ENCODE measurements around the gene LAMC1. TPM values are rescaled to one million over a fixed set of nuclear protein-coding genes. Genes with fewer than 3 reads are reported as not detected.

LAMC1 gene
- total RNA-seq, 4 donors from 2014 or later: 288 to 318 (median 304) TPM

GRCh38 chr1:183139281-183139942, 116.2 kb downstream of the LAMC1 start:
- 53 to 56% methylated on average over 4 of the region's 4 CpGs for WGBS, 2 donors
- Histone ChIP-seq H3K9me3 (no peaks in the 10 kb centered on the region), H3K27ac (peak overlapping the region in 3 of 4 donors; percentile 47 to 83 (median 76)), H3K27me3 (no peaks in the 10 kb centered on the region), H3K4me1 (peaks cover 0 to 52% (median 5%) of the 10 kb centered on the region in 4 donors), H3K4me3 (no peak overlapping the region), H3K36me3 (peaks cover 0 to 75% (median 5%) of the 10 kb centered on the region in 3 donors)
- TF ChIP-seq POLR2A (IDR thresholded peaks at IDR 0.05) (no peak), EP300 (IDR thresholded peaks at IDR 0.05) (peak; percentile 21 to 47)
- DNase-seq (ENCODE audit: low spot score in 2 of 2): no peak

- no peak overlapping the region for H3K4me3 ChIP-seq
- peak overlapping the region in 2 of 4 donors; percentile 76 to 83 for H3K27ac ChIP-seq
- no peak for DNase-seq (ENCODE audit: low spot score in 2 of 2)
- no peaks in the 10 kb centered on the region for H3K27me3 ChIP-seq
- TF ChIP-seq EP300 (IDR thresholded peaks at IDR 0.05) (no peak), CTCF (IDR thresholded peaks at IDR 0.05) (no peak), POLR2A (IDR thresholded peaks at IDR 0.05) (no peak)
- H3K36me3 ChIP-seq: peaks cover 0 to 71% (median 0%) of the 10 kb centered on the region in 3 donors
- no peaks in the 10 kb centered on the region for H3K9me3 ChIP-seq
- H3K4me1 ChIP-seq: peaks cover 0 to 52% (median 5%) of the 10 kb centered on the region in 4 donors
Observed at GRCh38 chr1:183140633-183141032, 117.4 kb downstream of the LAMC1 start.

- H3K4me3 ChIP-seq: no peak overlapping the region
- H3K36me3 ChIP-seq: peaks cover 0 to 58% (median 0%) of the 10 kb centered on the region in 3 donors
- no peak for TF ChIP-seq POLR2A (IDR thresholded peaks at IDR 0.05)
- no peak for TF ChIP-seq EP300 (IDR thresholded peaks at IDR 0.05)
- no peak for TF ChIP-seq CTCF (IDR thresholded peaks at IDR 0.05)
- no peaks in the 10 kb centered on the region for H3K9me3 ChIP-seq
- peak overlapping the region in 2 of 4 donors; percentile 1 to 83 for H3K27ac ChIP-seq
- peaks cover 0 to 51% (median 5%) of the 10 kb centered on the region in 4 donors for H3K4me1 ChIP-seq
- DNase-seq (ENCODE audit: low spot score in 2 of 2): no peak
- H3K27me3 ChIP-seq: no peaks in the 10 kb centered on the region
- WGBS, 2 donors: 56 to 68% methylated on average over 2 of the region's 2 CpGs
Observed at GRCh38 chr1:183142171-183142570, 119.0 kb downstream of the LAMC1 start.

GRCh38 chr1:183143576-183144315, 120.5 kb downstream of the LAMC1 start:
- Histone ChIP-seq H3K27ac (peak overlapping the region in 2 of 4 donors; percentile 67 to 83), H3K36me3 (peaks cover 0 to 50% (median 0%) of the 10 kb centered on the region in 3 donors), H3K4me3 (no peak overlapping the region), H3K9me3 (no peaks in the 10 kb centered on the region), H3K4me1 (peaks cover 0 to 49% (median 8%) of the 10 kb centered on the region in 4 donors), H3K27me3 (no peaks in the 10 kb centered on the region)
- no peak for DNase-seq (ENCODE audit: low spot score in 2 of 2)
- 67 to 69% methylated on average over 7 of the region's 7 CpGs for WGBS, 2 donors
- TF ChIP-seq CTCF (IDR thresholded peaks at IDR 0.05): no peak
- TF ChIP-seq EP300 (IDR thresholded peaks at IDR 0.05): peak in 1 of 2 donors; percentile 43
- no peak for TF ChIP-seq POLR2A (IDR thresholded peaks at IDR 0.05)

GRCh38 chr1:183144752-183145151, 121.5 kb downstream of the LAMC1 start:
- Histone ChIP-seq H3K27ac (peak overlapping the region in 1 of 4 donors; percentile 22), H3K36me3 (peaks cover 0 to 49% (median 0%) of the 10 kb centered on the region in 3 donors), H3K4me1 (peaks cover 0 to 44% (median 7%) of the 10 kb centered on the region in 4 donors), H3K27me3 (no peaks in the 10 kb centered on the region), H3K4me3 (no peak overlapping the region), H3K9me3 (no peaks in the 10 kb centered on the region)
- TF ChIP-seq CTCF (IDR thresholded peaks at IDR 0.05): no peak
- TF ChIP-seq POLR2A (IDR thresholded peaks at IDR 0.05): no peak
- peak in 1 of 2 donors; percentile 30 for TF ChIP-seq EP300 (IDR thresholded peaks at IDR 0.05)
- no peak for DNase-seq (ENCODE audit: low spot score in 2 of 2)
- WGBS, 2 donors: 60 to 75% methylated on average over 3 of the region's 3 CpGs

All from tibial nerve (tissue), 4 donors.